ENCODE measurements around the gene MX1.

GRCh38 chr21:41439248-41439647 is 13.2 kb downstream of the MX1 start:
- TF ChIP-seq CTCF (IDR thresholded peaks at IDR 0.05) (no peak), POLR2A (IDR thresholded peaks at IDR 0.05) (no peak)

All from adrenal gland (tissue), 5 donors.